GM19239 (cell line): ENCODE results near the gene CYFIP1.

ENCODE experiments used
- DNase-seq: peaks from one replicate; pipeline ENCODE4 v3.0.0; 2011; ENCODE audit warnings: low spot score; ENCODE audit not compliant: insufficient read length
- FAIRE-seq: peaks from 2 replicates; lab custom pipeline; 2011; peaks lifted over from hg19 to GRCh38; lab: Jason Lieb, UNC

The CYFIP1 gene

DNA sequence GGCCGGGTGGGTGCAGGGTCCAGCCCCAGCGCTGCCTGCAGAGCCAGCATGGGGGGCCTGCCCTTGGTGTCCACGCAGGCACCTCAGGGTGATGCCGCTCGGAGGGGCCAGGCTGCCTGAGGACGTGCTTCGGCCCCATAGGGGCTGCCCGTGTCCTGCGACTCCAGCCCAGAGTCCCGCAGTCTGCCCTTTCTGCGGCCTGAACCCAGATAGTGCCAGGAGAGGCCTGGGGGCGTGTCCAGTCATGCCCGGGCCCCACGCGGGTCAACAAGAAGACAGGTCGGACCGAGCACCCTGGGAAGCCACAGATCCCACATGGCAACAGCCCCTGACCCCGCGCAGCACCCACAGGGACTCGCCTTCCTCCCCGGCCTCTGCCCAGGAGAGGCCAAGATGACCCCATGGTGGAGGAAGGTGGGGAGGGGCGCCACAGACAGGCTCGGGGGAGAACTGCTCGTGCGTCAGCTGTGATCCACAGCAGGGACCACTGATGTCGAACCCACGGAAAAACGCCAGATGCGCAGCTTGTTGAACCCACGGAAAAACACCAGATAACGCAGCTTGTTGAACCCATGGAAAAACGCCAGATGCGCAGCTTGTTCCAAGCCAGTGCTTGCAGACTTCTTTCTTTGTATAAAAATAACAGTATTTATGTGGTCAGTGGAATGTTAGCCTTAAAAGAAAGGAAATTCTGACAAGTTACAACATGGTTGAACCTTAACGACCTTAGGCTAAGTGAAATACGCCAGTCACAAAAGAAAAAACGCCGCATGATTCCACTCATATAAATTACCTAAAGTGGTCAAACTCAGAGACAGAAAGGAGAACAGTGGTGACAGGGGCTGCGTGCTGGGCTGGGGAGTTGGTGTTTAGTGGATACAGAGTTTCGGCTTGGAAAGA lies 28.5 kb downstream of the CYFIP1 start:
- FAIRE-seq: no peak

GRCh38 chr15:22951031-22951380 lies 29.2 kb downstream of the CYFIP1 start:
- no peak for FAIRE-seq

More for the DNA sequence above, 28.5 kb downstream of the CYFIP1 start:
- no peak for DNase-seq

DNA sequence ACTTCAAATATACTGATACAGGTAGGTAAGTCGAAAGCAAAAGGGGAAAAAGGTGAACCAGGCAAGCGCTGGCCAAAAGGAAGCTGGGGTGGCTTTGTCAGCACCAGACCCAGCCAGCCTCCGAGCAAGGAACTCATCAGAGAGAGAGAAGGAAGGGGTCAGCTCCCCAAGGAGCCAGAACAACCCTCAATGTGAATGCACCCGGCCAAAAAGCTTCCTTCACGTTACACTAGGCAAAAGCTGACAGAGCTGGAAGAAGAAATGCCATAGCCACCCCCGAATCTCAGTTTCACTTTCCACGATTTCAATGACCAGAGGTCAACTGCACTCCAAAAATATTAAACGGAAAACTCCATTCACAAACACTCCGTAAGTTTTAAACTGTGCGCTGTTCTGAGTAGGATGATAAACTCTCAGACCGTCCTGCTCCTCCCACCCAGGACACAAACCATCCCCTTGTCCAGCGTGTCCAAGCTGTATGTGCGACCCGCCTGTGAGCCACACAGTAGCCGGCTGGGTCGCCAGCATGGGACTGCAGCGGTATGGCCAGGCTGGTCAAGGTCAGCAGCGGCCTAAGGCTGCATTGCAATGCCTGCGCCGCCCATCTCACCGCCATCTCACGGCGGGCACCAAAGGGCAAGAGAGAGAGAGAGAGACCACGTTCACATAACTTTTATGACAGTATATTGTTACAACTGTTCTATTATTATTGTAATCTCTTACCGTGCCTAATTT lies 29.7 kb downstream of the CYFIP1 start:
- no peak for DNase-seq
- no peak for FAIRE-seq

More at GRCh38 chr15:22951031-22951380, 29.2 kb downstream of the CYFIP1 start:
- DNase-seq: no peak

DNA sequence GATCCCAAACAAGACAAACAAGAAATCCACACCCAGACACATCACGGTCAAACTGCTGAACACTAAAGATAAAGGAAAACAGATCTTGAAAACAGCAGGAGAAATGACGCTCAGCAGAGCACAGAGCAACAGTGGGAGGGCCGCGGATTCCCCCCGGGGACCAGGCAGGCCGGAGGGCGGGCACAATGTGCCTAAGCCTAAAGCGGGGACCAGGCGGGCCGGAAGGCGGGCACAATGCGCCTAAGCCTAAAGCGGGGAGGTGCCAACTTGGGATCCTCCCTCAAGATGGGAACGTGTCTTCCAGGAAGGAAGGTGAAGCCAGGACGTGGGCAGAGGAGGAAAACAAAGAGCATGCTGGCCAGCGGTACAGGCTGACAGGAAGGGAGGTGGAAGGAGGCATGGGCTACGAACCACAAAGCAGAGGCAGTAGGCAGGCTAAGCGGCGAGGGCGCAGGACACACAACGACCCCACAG lies 31.1 kb downstream of the CYFIP1 start:
- DNase-seq (peak; percentile 76), FAIRE-seq (no peak)

DNA sequence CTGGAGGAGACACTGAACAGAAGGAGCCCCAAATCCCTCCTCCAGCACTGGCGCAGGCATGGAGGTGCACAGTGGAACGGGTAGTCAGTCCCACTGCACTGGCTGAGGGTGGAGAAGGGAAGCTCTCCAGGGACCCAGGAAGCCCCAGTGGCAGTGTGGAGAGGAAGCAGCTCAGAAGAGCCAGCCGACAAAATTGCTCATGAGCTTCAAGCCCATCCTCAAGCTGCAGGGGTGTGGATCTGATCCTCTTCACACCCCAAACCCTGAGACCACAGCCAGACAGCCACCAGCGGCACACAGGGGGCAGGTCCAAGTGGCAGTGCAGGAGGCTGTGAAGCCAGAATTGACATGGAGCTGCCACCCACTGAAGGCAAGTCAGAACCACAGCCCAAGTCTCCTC lies 32.1 kb downstream of the CYFIP1 start:
- DNase-seq: no peak
- FAIRE-seq: no peak

DNA sequence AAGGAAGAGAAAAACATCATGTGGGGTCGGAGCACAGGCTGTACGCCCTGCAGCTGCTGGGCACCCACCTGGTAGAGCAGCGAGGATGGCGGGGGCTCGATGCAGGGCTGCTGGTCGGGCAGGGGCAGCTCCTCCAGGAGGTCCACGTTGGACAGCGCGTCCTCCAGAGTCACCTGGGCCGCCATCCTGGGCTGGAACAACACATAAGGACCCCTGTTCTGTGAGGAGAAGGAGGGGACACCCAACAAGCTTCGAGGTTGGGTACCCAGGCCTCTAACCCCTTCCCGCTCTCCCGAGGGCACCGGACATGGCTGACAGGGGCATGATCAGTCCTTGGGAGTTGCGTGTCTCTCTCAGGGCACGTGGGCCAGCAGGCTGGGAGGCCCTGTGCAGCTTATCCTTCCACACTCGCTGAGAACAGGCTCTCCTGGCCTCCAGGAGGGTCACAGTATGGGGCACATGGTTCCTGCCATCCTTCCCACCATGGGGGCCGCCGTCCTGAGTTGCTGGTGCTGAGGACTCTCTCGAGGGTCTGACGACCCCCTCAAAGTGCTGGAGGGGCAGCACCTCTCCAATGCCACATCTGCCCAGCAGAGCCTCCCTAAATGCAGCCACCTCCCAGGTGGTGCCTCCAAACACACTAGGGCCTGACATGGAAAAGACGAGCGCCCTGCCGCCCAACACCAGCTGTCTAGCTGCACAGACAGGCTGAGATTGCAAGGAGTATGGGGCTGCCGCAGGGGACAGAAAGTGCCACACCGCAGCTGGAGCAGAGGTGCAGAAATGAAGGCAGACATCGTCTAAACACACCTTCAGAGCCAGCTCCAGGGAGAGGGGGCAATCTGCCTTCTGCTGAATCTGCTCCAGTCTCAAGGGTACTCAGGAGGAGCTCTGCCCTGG lies 32.8 kb downstream of the CYFIP1 start:
- FAIRE-seq: no peak
- no peak for DNase-seq

DNA sequence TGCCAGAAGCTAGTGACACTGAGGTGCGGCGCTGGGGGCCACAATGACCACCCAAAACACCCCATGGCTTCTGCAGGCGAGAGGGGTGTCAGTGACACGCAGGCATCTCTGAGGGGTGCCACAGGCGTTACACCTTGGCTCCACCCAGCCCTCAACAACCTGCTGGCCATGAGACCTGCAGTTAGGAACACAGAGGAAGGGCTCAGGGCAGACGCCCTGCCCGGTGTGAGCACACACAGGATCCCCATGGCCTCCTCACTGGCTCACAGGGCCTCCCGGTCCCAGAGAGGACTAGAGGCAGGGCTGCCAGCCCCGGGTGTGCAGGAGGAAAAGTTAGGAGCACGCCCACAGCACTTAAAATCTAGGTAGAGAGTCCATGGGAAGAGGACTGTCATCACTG lies 35.1 kb downstream of the CYFIP1 start:
- no peak for DNase-seq
- FAIRE-seq: no peak

DNA sequence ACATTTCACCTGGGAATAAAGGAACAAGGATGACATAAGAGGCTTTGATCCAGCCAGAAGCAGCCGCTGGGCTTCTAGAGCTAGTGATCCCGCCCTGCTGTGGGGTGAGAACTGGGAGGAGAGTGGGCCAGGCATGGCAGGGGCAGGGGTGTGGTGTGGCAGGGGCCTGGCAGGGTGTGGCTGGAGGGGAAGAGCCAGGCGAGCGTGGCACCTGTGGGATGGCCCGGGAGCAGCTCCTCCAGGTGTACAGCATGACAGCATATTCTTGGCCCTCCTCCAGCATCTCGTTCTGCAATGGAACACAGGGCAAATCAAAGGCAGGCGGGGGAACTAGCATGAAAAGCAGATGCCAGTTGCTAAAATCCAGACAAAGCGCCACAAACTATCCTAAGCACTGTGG lies 35.5 kb downstream of the CYFIP1 start:
- no peak for FAIRE-seq
- DNase-seq: no peak

GRCh38 chr15:22942877-22943276 lies 37.3 kb downstream of the CYFIP1 start:
- no peak for DNase-seq
- no peak for FAIRE-seq

GRCh38 chr15:22942306-22942855 lies 37.8 kb downstream of the CYFIP1 start:
- DNase-seq: no peak
- FAIRE-seq: no peak

GRCh38 chr15:22941179-22941578 lies 39.0 kb downstream of the CYFIP1 start:
- FAIRE-seq: no peak
- DNase-seq: no peak

GRCh38 chr15:22939652-22940061 lies 40.5 kb downstream of the CYFIP1 start:
- FAIRE-seq (no peak), DNase-seq (no peak)

GRCh38 chr15:22939051-22939450 lies 41.1 kb downstream of the CYFIP1 start:
- no peak for DNase-seq
- no peak for FAIRE-seq

GRCh38 chr15:22936577-22937472 lies 43.3 kb downstream of the CYFIP1 start:
- FAIRE-seq (no peak), DNase-seq (peak; percentile 87)

DNA sequence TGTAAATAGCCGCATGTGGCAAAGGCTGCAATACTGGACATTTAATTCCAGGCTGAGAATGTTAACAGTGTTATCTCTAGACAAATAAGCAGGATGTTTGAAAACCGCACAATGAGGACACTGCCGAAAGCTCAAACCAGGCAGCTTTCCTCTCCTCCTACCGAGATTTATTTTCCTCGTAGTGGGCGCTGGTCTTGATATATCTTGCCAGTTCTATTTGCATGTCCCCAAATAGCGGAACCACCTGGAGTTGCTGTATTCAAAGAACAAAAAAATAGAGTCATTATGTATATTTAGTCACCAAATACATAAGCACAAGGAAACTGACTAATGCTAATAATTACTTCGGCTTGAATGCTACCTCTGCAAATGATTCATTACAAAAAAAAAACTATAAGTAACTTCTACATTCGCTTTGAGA lies 46.5 kb downstream of the CYFIP1 start:
- FAIRE-seq (no peak), DNase-seq (no peak)

DNA sequence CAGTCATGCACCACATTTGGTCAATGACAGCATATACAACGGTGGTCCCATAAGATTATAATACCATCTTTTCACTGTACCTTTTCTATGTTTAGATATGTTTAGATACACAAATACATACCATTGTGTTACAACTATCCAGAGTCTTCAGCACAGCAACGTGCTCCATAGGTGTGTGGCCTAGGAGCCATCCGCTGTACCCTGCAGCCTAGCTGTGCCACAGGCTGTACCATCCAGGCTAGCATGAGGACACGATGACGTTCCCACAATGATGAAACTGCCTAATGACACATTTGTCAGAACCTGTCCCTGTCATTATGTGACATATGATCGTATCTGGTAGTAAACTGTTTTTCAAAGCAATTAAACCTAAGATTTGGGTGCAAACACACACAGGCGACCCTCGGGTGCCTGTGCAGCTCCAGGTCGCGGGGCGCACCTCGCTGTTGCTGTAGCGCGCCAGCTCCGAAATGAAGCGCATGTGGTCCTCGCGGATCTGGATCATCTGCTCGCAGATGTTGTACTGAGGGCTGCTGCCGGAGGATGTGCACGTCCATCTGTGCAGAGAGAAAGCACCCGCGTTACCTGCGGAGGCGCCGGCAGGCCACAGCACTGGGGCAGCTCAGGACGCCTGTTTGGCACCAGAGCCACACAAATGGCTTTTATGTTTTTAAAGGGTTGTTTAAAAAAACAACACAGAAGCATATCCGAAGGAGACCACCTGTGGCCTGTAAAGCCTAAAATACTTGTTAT lies 48.2 kb downstream of the CYFIP1 start:
- DNase-seq (no peak), FAIRE-seq (no peak)

DNA sequence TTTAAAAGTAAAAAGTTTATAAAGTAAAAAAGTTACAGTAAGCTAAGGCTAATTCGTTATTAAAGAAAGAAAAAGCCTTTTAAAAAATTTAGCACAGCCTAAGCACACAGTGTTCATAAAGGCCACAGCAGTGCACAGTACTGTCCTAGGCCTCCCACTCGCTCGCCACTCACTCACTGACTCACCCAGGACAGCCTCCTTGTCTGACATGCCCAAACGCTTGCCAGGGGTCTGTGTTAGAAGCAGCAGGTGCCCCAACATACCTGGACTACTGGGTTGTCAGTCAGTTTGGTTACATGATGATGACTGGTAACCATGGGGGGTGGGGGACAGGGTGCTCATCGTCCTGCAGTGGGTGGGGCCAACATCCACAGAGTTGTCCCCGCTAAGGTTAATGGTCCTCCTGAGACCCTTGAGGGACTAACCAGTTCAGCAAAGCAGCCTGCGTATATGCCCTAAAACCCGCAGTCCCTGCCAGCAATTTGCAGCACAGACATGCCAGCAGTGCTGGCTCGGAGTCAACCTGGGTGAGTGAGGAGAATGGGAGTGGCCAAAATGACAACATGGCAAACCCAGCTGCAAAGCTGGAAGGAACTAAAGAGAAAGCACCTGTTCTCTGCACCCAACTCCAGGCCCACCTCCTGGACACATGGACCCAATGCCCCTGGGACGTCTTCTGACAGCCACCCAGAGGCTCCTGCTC lies 49.2 kb downstream of the CYFIP1 start:
- no peak for FAIRE-seq
- DNase-seq: no peak

- DNase-seq (no peak), FAIRE-seq (no peak)
Observed at GRCh38 chr15:22927761-22928160, 52.4 kb downstream of the CYFIP1 start.
